Muscle layer of colon (tissue), 2 donors: ENCODE results near the gene DOCK11.
A peak's percentile ranks its signal among the peaks of the same experiment; 100 is the strongest.

Source experiments
- H3K27ac ChIP-seq: one replicate; pipeline ENCODE4 v1.7.0; 2013; ENCODE audit warnings: low read depth, mild to moderate bottlenecking, low read length, moderate library complexity
- H3K27me3 ChIP-seq, 2 donors: one replicate each; pipeline ENCODE4 v1.7.0; 2013; ENCODE audit warnings: low read length in 2 of 2, mild to moderate bottlenecking in 2 of 2; ENCODE audit not compliant: insufficient read depth in 2 of 2, control insufficient read depth in 1 of 2
- H3K36me3 ChIP-seq: one replicate; pipeline ENCODE4 v1.7.0; 2013; ENCODE audit warnings: mild to moderate bottlenecking, low read length; ENCODE audit not compliant: insufficient read depth
- H3K4me1 ChIP-seq: one replicate; pipeline ENCODE4 v1.7.0; 2013; ENCODE audit warnings: mild to moderate bottlenecking, low read length; ENCODE audit not compliant: insufficient read depth
- H3K4me3 ChIP-seq, 2 donors: one replicate each; pipeline ENCODE4 v1.7.0; 2013; ENCODE audit warnings: low read length in 2 of 2, low read depth in 1 of 2, mild to moderate bottlenecking in 1 of 2, moderate library complexity in 1 of 2
- H3K9ac ChIP-seq: one replicate; pipeline ENCODE4 v1.7.0; 2013; ENCODE audit warnings: low read length
- H3K9me3 ChIP-seq: one replicate; pipeline ENCODE4 v1.7.0; 2013; ENCODE audit warnings: mild to moderate bottlenecking, low read length
- donor health status: abdominal sarcoma.
- donor health status: Adenocarcinoma of cecum.

DOCK11 gene

DNA sequence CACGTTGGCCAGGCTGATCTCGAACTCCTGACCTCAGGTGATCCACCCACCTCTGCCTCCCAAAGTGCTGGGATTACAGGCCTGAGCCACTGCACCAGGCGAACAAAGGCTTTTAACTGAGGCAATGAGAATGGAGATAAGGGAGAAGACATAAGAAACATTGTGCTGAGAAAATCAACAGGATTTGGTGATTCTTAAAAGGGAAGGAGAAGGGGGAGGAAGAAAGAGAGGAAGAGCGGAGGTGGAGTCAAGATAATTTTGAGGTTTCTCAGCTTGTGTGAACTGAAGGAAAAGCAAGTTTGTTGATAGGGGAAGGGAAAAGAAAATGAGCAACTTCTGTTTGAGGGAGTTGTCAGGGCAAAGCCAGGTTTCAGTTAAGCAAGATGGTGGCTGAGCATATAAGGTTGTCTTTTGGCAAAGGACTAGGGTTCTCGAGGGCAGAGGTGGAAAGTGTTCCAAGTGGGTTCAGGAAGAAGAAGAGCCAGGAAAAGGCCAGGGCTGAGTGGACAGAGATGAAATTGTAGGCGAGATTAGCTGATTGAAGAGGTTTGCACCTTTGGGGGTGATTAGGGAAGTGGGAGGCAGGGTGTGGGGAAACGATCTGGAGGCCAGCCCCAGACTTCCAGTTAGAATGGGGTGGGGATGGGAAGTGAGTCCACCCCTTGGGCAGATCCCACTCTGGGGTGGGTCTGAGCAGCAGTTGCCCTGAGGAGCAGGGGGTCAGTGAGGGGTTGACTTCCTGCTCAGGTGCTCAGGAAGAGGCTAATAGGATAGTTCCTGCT lies 7.8 kb downstream of the DOCK11 start:
- no peaks in the 10 kb centered on the region for H3K36me3 ChIP-seq
- H3K4me3 ChIP-seq, result no peak overlapping the region
- peaks cover 19% of the 10 kb centered on the region for H3K4me1 ChIP-seq
- no peak overlapping the region for H3K9ac ChIP-seq
- no peaks in the 10 kb centered on the region for H3K9me3 ChIP-seq
- H3K27me3 ChIP-seq, result peaks cover 0 to 4% of the 10 kb centered on the region in 2 donors
- H3K27ac ChIP-seq, result no peak overlapping the region

DNA sequence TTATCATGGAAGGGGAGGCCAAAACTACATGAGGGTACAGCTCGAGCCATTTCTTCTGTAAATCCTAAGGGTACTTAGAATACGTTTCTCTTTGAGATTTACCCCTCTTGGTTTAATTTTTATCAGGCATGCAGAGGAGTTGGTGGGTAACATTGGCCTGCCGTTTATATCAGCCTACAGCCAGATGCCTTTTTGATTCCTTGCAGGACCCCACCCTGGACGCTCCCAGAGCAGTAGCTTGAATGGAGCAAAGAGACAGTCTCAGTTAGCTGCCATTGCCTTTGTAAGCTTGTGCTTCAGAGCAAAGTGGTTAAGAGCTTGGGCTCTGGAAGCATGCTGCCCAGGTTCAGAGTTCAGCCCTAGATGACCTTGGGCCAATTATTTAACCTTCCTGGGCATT lies 9.0 kb downstream of the DOCK11 start:
- no peak overlapping the region for H3K9ac ChIP-seq
- H3K4me1 ChIP-seq, result peaks cover 26% of the 10 kb centered on the region
- H3K36me3 ChIP-seq, result no peaks in the 10 kb centered on the region
- H3K9me3 ChIP-seq, result no peaks in the 10 kb centered on the region
- H3K4me3 ChIP-seq, result no peak overlapping the region
- H3K27ac ChIP-seq, result no peak overlapping the region
- peaks cover 0 to under 1% of the 10 kb centered on the region in 2 donors for H3K27me3 ChIP-seq

- Histone ChIP-seq H3K36me3 (no peaks in the 10 kb centered on the region), H3K9ac (no peak overlapping the region), H3K27me3 (no peaks in the 10 kb centered on the region), H3K27ac (no peak overlapping the region), H3K4me1 (peaks cover 25% of the 10 kb centered on the region), H3K9me3 (no peaks in the 10 kb centered on the region), H3K4me3 (no peak overlapping the region)
Measured at GRCh38 chrX:118506805-118507480, 11.3 kb downstream of the DOCK11 start.

GRCh38 chrX:118507766-118508165 lies 12.2 kb downstream of the DOCK11 start:
- Histone ChIP-seq H3K9ac (no peak overlapping the region), H3K9me3 (no peaks in the 10 kb centered on the region), H3K27me3 (no peaks in the 10 kb centered on the region), H3K36me3 (no peaks in the 10 kb centered on the region), H3K27ac (no peak overlapping the region), H3K4me1 (peaks cover 21% of the 10 kb centered on the region), H3K4me3 (no peak overlapping the region)

GRCh38 chrX:118508221-118508620 lies 12.6 kb downstream of the DOCK11 start:
- Histone ChIP-seq H3K9ac (no peak overlapping the region), H3K4me3 (no peak overlapping the region), H3K9me3 (no peaks in the 10 kb centered on the region), H3K4me1 (peaks cover 25% of the 10 kb centered on the region), H3K27me3 (no peaks in the 10 kb centered on the region), H3K27ac (peak overlapping the region; percentile 47), H3K36me3 (no peaks in the 10 kb centered on the region)

GRCh38 chrX:118508635-118509034 lies 13.0 kb downstream of the DOCK11 start:
- Histone ChIP-seq H3K9ac (no peak overlapping the region), H3K27me3 (no peaks in the 10 kb centered on the region), H3K4me1 (peaks cover 25% of the 10 kb centered on the region), H3K9me3 (no peaks in the 10 kb centered on the region), H3K36me3 (no peaks in the 10 kb centered on the region), H3K27ac (peak overlapping the region; percentile 47), H3K4me3 (no peak overlapping the region)

DNA sequence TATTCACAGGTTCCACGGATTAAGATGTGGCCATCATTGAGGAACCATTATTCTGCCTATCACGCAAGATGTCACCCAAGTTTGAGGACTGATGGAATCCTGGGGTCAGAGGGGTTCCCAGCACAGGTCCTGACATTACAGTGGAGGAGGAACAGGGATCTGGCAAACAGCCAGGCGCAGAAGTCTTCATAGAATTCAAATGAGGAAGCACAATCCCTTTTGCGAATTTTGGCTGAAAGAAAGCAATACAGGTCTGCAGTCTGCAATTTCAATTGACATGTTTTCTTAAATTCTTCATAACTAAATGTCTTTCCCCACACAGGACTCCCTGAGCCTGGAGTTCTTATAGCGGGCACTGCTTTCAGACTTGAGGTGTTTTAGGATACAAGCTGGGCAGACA lies 14.5 kb downstream of the DOCK11 start:
- no peak overlapping the region for H3K27ac ChIP-seq
- no peaks in the 10 kb centered on the region for H3K27me3 ChIP-seq
- H3K4me3 ChIP-seq, result no peak overlapping the region
- H3K9me3 ChIP-seq, result no peaks in the 10 kb centered on the region
- no peaks in the 10 kb centered on the region for H3K36me3 ChIP-seq
- H3K9ac ChIP-seq, result no peak overlapping the region
- H3K4me1 ChIP-seq, result peaks cover 25% of the 10 kb centered on the region

GRCh38 chrX:118513120-118513898 lies 17.7 kb downstream of the DOCK11 start:
- Histone ChIP-seq H3K9ac (no peak overlapping the region), H3K4me1 (peaks cover 19% of the 10 kb centered on the region), H3K27ac (peak overlapping the region; percentile 39), H3K27me3 (no peaks in the 10 kb centered on the region), H3K9me3 (no peaks in the 10 kb centered on the region), H3K4me3 (no peak overlapping the region), H3K36me3 (no peaks in the 10 kb centered on the region)

GRCh38 chrX:118519411-118520215 lies 24.0 kb downstream of the DOCK11 start:
- no peaks in the 10 kb centered on the region for H3K36me3 ChIP-seq
- no peak overlapping the region for H3K4me3 ChIP-seq
- H3K4me1 ChIP-seq, result peaks cover 21% of the 10 kb centered on the region
- no peak overlapping the region for H3K9ac ChIP-seq
- H3K27ac ChIP-seq, result no peak overlapping the region
- no peaks in the 10 kb centered on the region for H3K9me3 ChIP-seq
- no peaks in the 10 kb centered on the region for H3K27me3 ChIP-seq

- Histone ChIP-seq H3K27ac (peak overlapping the region; percentile 19), H3K4me3 (no peak overlapping the region), H3K9ac (no peak overlapping the region), H3K36me3 (no peaks in the 10 kb centered on the region), H3K9me3 (no peaks in the 10 kb centered on the region), H3K4me1 (peaks cover 21% of the 10 kb centered on the region), H3K27me3 (no peaks in the 10 kb centered on the region)
Measured at GRCh38 chrX:118520216-118521206, 24.9 kb downstream of the DOCK11 start.
